Smooth muscle cell of the pulmonary artery (primary cell): Measurements from ENCODE around the gene FAM107A. TPM values are rescaled to one million over a fixed set of nuclear protein-coding genes. Genes with fewer than 3 reads are reported as not detected.

Source experiments
- total RNA-seq: library from RNA; depleted of rRNA; stranded (reverse); fragments of >200 nt; gene quantifications from 2 replicates; pipeline ENCODE4 v1.2.3, GENCODE V29; 2014

FAM107A gene
- total RNA-seq = 0.07 TPM in 1 of 2 replicates, not detected in the other

GRCh38 chr3:58577269-58577821, at the start of gene FAM107A:
Gene FAM107A (minus strand): TSS chr3:58577391. CDS start chr3:58569860, 7,531 bp downstream.

GRCh38 chr3:58536501-58537411, 40.4 kb downstream of the FAM107A start, which contains the start of gene ACOX2:
Gene ACOX2 (minus strand): TSS chr3:58537190. CDS start chr3:58535106, 2,084 bp downstream.

Other genes starting within 250 kb of the FAM107A start
- gene PXK, start 244.5 kb downstream of the FAM107A start, total RNA-seq = 26.1 and 29.1 TPM in 2 replicates
- 48.0 and 68.6 TPM in 2 replicates for gene PDHB, start 143.6 kb downstream of the FAM107A start, total RNA-seq
- gene KCTD6, start 85.3 kb downstream of the FAM107A start, total RNA-seq = 8.6 and 11.9 TPM in 2 replicates
- gene ACOX2, start 40.2 kb downstream of the FAM107A start, total RNA-seq = 18.3 and 22.9 TPM in 2 replicates
- not detected in 2 replicates for gene FAM3D, start 89.4 kb upstream of the FAM107A start, total RNA-seq